Panc1 (cell line): ENCODE measurements around the gene RAD51D. TPM values are rescaled to one million over a fixed set of nuclear protein-coding genes. Genes with fewer than 3 reads are reported as not detected.

Experiments used
- ATAC-seq: fragments of 200-7000 bp; cut with Tn5 transposase; 2 replicates; pipeline ENCODE4 v1.9.1; 2020; ENCODE audit warnings: mild to moderate bottlenecking, moderate library complexity
- BruUV-seq: library from RNA; stranded (reverse); fragments of 400-500 nt; replicated peaks from 2 replicates; lab custom pipeline; 2021; lab: Mats Ljungman, UMichigan
- CTCF ChIA-PET: fragments of 300-600 bp; sonication (Branson Sonifier 250); formaldehyde crosslinking; loops from one replicate; lab custom pipeline; 2022; ENCODE audit warnings: antibody characterized with exemption; lab: Charles Lee
- POLR2A ChIA-PET: fragments of 300-600 bp; sonication (Branson Sonifier 250); formaldehyde crosslinking; loops from one replicate; lab custom pipeline; 2022; ENCODE audit warnings: antibody characterized with exemption; lab: Charles Lee
- DNase-seq: peaks from one replicate; pipeline ENCODE4 v3.0.0-alpha.2; 2010; ENCODE audit warnings: low read depth, low spot score
- H3K27ac ChIP-seq: 2 replicates; pipeline ENCODE4 v1.5.1; 2011; ENCODE audit warnings: mild to moderate bottlenecking, low read length, inconsistent platforms
- H3K27me3 ChIP-seq: fragments of 200-500 bp; sonication (Bioruptor generic); 2 replicates; pipeline ENCODE4 v1.6.0; 2014; ENCODE audit warnings: low read length, inconsistent platforms; ENCODE audit not compliant: control insufficient read depth, insufficient read depth
- H3K36me3 ChIP-seq: fragments of 200-500 bp; sonication (Bioruptor generic); 2 replicates; pipeline ENCODE4 v1.5.1; 2014; ENCODE audit warnings: inconsistent platforms, mild to moderate bottlenecking, low read length, moderate library complexity; ENCODE audit not compliant: control insufficient read depth, insufficient read depth
- H3K4me1 ChIP-seq: 2 replicates; pipeline ENCODE4 v1.5.1; 2011; ENCODE audit warnings: inconsistent platforms, mild to moderate bottlenecking, low read length, moderate library complexity; ENCODE audit not compliant: control insufficient read depth, insufficient read depth
- H3K4me3 ChIP-seq, 2 experiments: 2 replicates each; pipeline ENCODE4 v1.5.1; 2011 to 2012; ENCODE audit warnings: low read depth in 2 of 2, low read length in 2 of 2, mild to moderate bottlenecking in 2 of 2, inconsistent platforms in 1 of 2, moderate library complexity in 1 of 2
- H3K9me3 ChIP-seq: fragments of 200-500 bp; sonication (Bioruptor generic); 2 replicates; pipeline ENCODE4 v1.5.1; 2014; ENCODE audit warnings: low read depth, mild to moderate bottlenecking, inconsistent platforms, low read length, moderate library complexity; ENCODE audit not compliant: control insufficient read depth, insufficient read depth
- CTCF ChIP-seq: fragments of 450-650 bp; IDR thresholded peaks from 2 replicates; pipeline ENCODE4 v1.5.1; 2017; ENCODE audit warnings: mild to moderate bottlenecking
- POLR2AphosphoS5 ChIP-seq: IDR thresholded peaks from 2 replicates; pipeline ENCODE4 v1.6.1; 2012; ENCODE audit warnings: mild to moderate bottlenecking, low read depth, low read length, moderate library complexity
- REST ChIP-seq, 2 experiments: IDR thresholded peaks; 2 replicates each; pipeline ENCODE4 v1.6.1; 2011 to 2012; ENCODE audit warnings: low read depth in 2 of 2, control low read depth in 1 of 2, low read length in 1 of 2, mild to moderate bottlenecking in 1 of 2, moderate library complexity in 1 of 2; ENCODE audit not compliant: insufficient read depth in 1 of 2
- SIN3A ChIP-seq: IDR thresholded peaks from 2 replicates; pipeline ENCODE4 v1.6.1; 2012; ENCODE audit warnings: low read depth, mild to moderate bottlenecking, low read length, moderate library complexity, borderline replicate concordance; ENCODE audit not compliant: insufficient read depth
- TCF7L2 ChIP-seq: IDR thresholded peaks from 2 replicates; pipeline ENCODE4 v1.6.1; 2011; ENCODE audit warnings: mild to moderate bottlenecking, low read depth, low read length, inconsistent platforms
- in situ Hi-C: cut with HindIII; loops from 2 replicates; pipeline ENCODE4 v1.10.0; 2016; ENCODE audit warnings: low sequenced_read_pairs, low pct_unique_long_range_greater_than_20kb
- intact Hi-C: fragments of 100-400 bp; cut with micrococcal nuclease; formaldehyde crosslinking; loops from one replicate; pipeline ENCODE4 v1.10.0; 2022; ENCODE audit not compliant: unreplicated experiment
- total RNA-seq: library from RNA; stranded (reverse); gene quantifications from one replicate; pipeline ENCODE4 v1.2.1, GENCODE V29; 2021; ENCODE audit not compliant: unreplicated experiment

RAD51D gene
- total RNA-seq, 1 experiment from 2014 or later, result 25.9 TPM

- no peaks in the 10 kb centered on the region for H3K9me3 ChIP-seq
- peaks cover 9% of the 10 kb centered on the region for H3K4me1 ChIP-seq
- in situ Hi-C loops (no loop called here), intact Hi-C loops (no loop called here)
- H3K36me3 ChIP-seq, result no peaks in the 10 kb centered on the region
- no peak overlapping the region for H3K27ac ChIP-seq
- CTCF ChIA-PET, result no interaction called here
- no peaks in the 10 kb centered on the region for H3K27me3 ChIP-seq
- POLR2A ChIA-PET, result interaction anchor here (0.6 kb wide), 1 partner anchor 116 kb away, joined by 3 read pairs; no protein-coding TSS in a partner anchor
- BruUV-seq, result no TSS peak
- DNase-seq (no peak), ATAC-seq (no peak)
- no peak overlapping the region for H3K4me3 ChIP-seq
- no peak for TF ChIP-seq CTCF
- no peak for TF ChIP-seq REST (IDR thresholded peaks at IDR 0.05; ENCODE audit: insufficient read depth in 1 of 2, low read depth in 2 of 2, low read length in 1 of 2)
- TF ChIP-seq POLR2AphosphoS5, result no peak
- TF ChIP-seq TCF7L2, result no peak
- no peak for TF ChIP-seq SIN3A
Measured at GRCh38 chr17:35052780-35053179, 66.9 kb downstream of the RAD51D start.

GRCh38 chr17:35052241-35052610, 67.4 kb downstream of the RAD51D start:
- ATAC-seq, result no peak
- no peak for TF ChIP-seq SIN3A
- TF ChIP-seq POLR2AphosphoS5, result no peak
- TF ChIP-seq TCF7L2, result no peak
- TF ChIP-seq REST (IDR thresholded peaks at IDR 0.05; ENCODE audit: insufficient read depth in 1 of 2, low read depth in 2 of 2, low read length in 1 of 2), result no peak
- TF ChIP-seq CTCF, result no peak
- no peaks in the 10 kb centered on the region for H3K36me3 ChIP-seq
- ChIA-PET CTCF (no interaction called here), POLR2A (no interaction called here)
- no peaks in the 10 kb centered on the region for H3K27me3 ChIP-seq
- intact Hi-C loops, result no loop called here
- H3K9me3 ChIP-seq, result no peaks in the 10 kb centered on the region
- no TSS peak for BruUV-seq
- no peak overlapping the region for H3K27ac ChIP-seq
- in situ Hi-C loops, result no loop called here
- no peak overlapping the region for H3K4me3 ChIP-seq
- no peak for DNase-seq
- peaks cover 9% of the 10 kb centered on the region for H3K4me1 ChIP-seq
